DMS114 treated with DMSO at 0.1 percent for 48 hours (cell line): ENCODE data around the gene CEP170B.
"Not testable (repeated sequence)": the region's sequence is repeated elsewhere in the genome, so short reads cannot be mapped to it uniquely, and the experiment has no call there.

Source experiments
- DNase-seq: peaks from one replicate; lab custom pipeline; 2025; ENCODE audit not compliant: unreplicated experiment; lab: John Stamatoyannopoulos, UW

Gene CEP170B

GRCh38 chr14:104888489-104889374 is 23.7 kb downstream of the CEP170B start:
- DNase-seq = no peak

- no peak for DNase-seq
Measured at GRCh38 chr14:104889375-104889757, 24.3 kb downstream of the CEP170B start.

- not testable (repeated sequence) for DNase-seq
Measured at GRCh38 chr14:104890292-104890691, 25.2 kb downstream of the CEP170B start.

- DNase-seq = no peak
Measured at GRCh38 chr14:104891121-104891551, 26.1 kb downstream of the CEP170B start.

- DNase-seq = no peak
Measured at GRCh38 chr14:104891664-104892530, 26.8 kb downstream of the CEP170B start.

GRCh38 chr14:104892531-104893434 is 27.7 kb downstream of the CEP170B start:
- DNase-seq = no peak

- no peak for DNase-seq
Measured at GRCh38 chr14:104893435-104894207, 28.6 kb downstream of the CEP170B start.

GRCh38 chr14:104894331-104895206 is 29.5 kb downstream of the CEP170B start:
- DNase-seq = no peak

- DNase-seq = no peak
Measured at GRCh38 chr14:104895207-104895785, 30.2 kb downstream of the CEP170B start.

GRCh38 chr14:104895786-104896661 is 31.0 kb downstream of the CEP170B start:
- DNase-seq = no peak

GRCh38 chr14:104897330-104898194 is 32.5 kb downstream of the CEP170B start:
- no peak for DNase-seq

GRCh38 chr14:104898195-104898558 is 33.1 kb downstream of the CEP170B start:
- no peak for DNase-seq

GRCh38 chr14:104898870-104899510 is 33.9 kb downstream of the CEP170B start:
- no peak for DNase-seq

- DNase-seq = no peak
Measured at GRCh38 chr14:104899781-104900180, 34.7 kb downstream of the CEP170B start.

- no peak for DNase-seq
Measured at GRCh38 chr14:104900639-104901512, 35.8 kb downstream of the CEP170B start.
